GM21360 (cell line): ENCODE measurements around the gene STK36.

ENCODE experiments used
- ATAC-seq: cut with Tn5 transposase; IDR thresholded peaks from one replicate; pipeline ENCODE4 v1.9.1; 2021; ENCODE audit warnings: mild to moderate bottlenecking, moderate library complexity; ENCODE audit not compliant: unreplicated experiment

Gene STK36

DNA sequence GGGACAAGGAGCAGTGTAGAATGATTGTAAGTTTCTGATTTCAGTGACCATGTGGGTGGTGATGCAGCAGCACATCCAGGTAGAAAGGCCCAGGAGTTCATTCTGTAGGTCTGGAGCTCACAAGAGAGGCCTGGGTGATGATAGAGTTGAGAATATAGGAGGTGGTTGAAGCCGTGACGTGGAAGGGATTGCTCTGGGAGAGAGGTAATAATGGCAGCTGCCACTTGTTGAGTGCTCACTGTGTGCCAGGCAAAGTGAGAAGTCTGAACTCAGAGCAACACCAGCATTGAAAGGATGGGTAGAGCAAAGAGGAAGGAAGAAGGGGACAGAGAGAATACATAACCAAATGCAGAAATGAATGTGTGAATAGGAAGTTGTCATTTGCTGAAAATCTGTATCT is 42.0 kb downstream of the STK36 start:
- no peak for ATAC-seq

DNA sequence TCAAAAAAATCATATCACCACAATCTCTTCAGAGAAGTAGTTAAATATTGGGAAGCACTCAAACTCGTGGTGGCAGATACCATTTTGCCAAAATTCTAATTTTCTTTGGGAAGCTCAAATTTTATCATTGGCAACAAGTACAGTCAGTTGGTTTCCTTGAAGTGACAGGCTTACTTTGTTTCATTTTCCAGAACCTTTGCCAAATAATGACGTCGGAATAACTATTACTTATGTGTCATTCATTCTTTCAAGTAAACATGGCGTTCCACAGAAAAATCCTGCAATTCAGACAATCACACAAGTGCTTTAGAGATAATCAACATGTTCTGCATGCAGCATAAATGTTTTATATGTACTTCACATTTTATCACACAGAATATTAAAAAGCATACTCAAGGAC is 44.2 kb downstream of the STK36 start:
- ATAC-seq = no peak

DNA sequence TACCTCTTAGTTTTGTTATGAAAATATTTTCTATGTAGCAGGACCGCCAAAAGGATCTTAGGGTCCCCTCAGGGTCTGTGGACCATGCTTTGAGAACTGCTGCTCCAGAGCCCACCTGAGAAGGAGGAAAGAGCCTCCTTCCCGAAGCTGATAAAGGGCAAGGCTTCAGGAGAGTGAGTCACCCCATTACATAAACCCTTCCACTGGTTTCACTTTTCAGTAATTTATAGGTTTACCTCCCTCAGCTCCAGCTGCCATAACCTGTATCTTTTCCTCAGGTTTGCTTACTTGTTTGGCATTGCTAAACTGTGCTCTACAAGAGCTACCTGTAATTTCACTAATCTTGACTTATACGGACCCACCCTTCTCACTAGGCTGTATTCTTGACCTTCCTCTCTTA is 45.4 kb downstream of the STK36 start:
- no peak for ATAC-seq

DNA sequence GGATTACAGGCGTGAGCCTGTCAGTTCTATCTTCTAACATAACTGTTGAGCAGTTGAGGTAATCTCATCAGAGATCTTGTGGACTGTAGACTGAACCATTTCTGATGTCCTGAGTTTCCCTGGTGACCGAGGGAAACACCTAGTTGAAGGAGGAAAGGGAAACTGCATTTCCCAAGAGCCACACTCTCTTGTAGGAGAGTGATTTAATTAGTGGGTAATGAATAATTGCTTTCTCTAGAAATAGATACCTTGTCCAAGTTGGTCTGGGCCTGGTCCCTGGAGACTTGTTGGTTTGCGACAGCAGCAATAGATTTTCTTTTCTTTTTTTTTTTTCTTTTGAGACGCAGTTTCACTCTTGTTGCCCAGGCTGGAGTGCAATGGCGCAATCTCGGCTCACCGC is 46.2 kb downstream of the STK36 start:
- no peak for ATAC-seq

DNA sequence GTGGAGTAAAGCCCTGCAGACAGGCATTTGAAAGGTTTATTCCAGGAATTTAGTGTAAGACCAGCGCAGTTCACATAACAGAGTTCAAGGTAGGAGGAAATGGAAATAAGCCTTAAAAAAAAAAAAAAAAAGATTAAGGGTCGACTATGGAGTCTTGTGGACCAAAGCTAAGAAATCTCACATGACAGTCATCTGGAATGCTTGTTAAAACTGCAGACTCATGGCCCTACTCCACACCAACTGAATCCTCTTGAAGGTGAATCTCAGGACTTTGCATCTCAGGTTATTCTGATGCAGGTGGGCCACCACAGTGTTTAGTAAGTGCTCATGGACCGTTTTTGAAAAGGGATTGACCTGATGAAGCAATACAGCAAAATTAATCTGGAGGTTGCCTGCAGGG is 47.6 kb downstream of the STK36 start:
- no peak for ATAC-seq

DNA sequence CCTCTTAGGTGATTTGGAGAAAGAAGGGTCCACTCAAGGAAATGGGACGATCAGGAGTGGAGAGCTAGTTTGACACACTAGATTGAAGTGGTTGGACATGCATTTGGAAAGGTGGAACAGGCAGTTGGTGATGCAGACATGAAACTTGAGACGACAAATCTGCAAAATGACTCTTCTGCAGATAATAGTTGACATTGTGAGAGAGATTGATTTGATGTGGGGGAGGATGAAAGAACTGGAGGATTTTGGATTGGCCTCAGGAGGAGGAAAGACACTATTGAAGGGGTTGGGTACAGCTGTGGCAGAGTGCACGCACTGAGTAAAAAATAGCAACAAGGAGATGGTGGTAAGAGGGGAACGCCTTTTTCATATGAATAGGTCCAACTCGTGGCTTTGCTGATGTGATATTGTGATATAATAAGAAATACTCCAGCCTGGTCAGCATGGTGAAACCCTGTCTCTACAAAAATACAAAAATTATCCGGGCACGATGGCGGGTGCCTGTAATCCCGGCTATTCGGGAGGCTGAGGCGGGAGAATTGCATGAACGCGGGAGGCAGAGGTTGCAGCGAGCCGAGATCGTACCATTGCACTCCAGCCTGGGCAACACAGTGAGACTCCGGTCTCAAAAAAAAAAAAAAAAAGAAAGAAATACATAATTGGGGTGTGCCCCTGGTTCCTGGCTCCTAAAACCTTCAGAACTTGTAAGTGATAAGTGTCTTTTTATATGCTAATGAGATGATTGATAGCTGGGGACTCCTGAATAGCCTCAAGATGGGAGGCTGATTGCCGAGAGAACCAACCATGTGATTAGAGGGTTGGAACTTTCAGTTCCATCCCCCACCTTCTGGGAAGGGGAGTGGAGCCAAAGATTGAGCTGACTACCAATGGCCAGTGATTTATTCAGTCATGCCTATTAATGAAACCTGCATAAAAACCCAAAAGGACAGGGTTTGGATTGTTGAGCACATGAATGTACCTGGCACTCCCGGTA is 48.5 kb downstream of the STK36 start:
- ATAC-seq = no peak

DNA sequence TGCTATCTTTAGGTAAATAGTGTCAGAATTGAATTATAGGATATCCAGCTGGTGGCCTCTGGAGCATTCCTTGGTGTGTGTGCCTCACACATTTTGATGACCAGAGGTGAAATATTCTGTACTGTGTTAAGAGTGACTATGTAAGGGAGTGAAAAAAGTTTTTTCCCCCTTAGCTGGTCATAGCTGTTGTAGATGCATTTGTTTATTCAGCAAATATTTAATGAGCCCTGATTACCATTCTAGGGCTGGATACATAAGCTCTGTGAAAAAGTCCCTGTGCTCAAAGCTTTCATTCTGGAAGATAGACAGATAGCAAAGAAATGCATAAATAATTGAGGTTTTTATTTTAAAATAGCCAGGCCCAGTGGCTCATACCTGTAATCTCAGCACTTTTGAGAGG is 49.6 kb downstream of the STK36 start:
- ATAC-seq = no peak

DNA sequence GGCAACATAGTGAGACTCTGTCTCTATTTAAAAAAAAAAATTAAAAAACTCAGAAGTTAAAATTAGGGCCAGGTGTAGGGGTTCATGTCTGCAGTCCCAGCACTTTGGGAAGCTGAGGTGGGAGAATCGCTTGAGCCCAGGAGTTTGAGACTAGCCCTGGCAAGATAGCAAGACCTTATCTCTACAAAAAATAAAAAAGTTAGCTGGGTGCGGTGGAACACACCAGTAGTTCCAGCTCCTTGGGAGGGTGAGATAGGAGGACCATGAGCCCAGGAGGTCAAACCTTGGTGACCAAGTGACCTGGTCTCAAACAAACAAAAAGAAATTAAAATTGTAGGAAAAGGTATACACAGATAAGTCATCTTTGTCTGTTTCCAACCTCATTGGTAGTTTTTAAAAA is 50.0 kb downstream of the STK36 start:
- ATAC-seq = no peak

DNA sequence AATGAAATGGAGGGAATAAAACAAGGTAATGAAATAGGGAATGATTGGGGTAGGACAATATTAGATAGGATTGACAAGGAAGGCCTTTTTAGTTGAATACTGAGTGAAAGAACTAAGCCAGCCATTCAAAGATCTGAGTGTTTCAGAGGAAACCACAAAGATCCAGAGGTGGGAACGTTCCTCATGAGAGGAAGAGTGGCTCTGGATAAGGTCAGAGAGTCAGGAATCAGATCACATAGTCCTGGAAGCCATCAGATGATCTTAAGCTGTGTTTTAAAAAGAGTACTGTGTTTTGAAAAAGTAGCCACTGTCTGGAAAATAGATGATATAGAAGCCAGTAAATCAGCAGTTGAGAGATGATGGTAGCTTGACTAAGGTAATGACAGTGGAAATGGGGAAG is 50.5 kb downstream of the STK36 start:
- no peak for ATAC-seq

DNA sequence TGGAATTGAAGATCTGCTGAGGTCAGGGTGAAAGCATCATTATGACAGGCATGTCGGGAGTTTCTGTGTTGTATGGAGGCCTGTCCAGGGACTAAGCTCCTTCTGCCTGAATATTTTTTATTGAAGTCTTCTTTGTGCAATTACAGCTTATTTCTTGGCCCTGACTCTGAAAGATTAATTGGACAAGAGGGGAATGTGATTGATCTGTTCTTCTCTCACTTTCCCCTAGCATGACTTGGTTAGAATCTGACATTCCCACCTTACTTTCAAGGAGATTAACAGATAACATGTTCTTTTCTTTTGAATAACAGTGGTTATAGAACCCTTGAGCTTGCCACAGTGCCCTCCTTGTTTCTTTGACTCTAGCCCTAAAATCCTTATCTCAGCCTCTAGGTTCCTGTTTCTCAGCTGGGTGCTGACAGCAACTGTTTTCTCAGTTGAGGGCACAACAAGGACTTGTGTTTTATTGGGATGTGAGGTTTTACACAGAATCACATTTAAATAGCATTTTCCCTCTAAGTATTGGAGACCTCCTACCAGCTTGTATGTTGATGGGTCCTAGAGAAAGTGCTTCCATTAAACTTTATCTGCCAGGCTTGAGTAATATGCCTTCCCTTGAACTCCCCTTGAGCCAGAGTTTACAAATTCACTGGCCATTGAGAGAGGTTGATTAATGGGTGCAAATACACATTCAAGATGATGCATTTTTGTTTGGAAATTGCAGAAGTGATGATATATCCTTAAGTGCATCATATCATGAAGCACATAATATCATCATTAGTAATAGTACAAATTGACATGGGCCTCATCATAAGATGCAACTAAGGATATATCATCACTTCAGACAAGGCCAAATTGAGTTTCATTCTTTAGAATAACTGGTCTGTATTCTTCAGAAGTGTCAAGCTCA is 51.2 kb downstream of the STK36 start:
- no peak for ATAC-seq

DNA sequence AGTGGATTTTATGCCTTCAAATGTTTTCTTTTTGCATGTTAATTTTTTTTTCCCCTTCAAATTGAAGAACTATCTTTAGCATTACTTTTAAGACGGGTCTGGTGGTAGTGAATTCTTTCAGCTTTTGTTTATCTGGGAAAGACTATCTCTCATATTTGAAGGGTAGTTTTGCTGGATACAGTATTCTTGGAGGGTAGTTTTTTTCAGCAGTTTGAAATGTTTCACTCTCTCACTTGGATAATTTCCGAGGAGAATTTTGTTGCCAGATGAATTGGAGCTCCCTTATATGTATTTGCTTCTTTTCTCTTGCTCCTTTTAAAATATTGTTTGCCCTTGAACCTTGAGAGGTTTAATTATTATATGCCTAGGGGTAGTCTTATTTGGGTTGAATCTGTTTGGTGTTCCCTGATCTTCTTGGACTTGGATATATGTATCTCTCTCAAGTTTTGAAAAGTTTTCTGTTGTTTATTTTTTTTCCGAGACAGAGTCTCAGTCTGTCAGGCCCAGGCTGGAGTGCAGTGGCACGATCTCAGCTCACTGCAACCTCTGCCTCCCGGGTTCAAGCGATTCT is 54.2 kb downstream of the STK36 start:
- no peak for ATAC-seq

DNA sequence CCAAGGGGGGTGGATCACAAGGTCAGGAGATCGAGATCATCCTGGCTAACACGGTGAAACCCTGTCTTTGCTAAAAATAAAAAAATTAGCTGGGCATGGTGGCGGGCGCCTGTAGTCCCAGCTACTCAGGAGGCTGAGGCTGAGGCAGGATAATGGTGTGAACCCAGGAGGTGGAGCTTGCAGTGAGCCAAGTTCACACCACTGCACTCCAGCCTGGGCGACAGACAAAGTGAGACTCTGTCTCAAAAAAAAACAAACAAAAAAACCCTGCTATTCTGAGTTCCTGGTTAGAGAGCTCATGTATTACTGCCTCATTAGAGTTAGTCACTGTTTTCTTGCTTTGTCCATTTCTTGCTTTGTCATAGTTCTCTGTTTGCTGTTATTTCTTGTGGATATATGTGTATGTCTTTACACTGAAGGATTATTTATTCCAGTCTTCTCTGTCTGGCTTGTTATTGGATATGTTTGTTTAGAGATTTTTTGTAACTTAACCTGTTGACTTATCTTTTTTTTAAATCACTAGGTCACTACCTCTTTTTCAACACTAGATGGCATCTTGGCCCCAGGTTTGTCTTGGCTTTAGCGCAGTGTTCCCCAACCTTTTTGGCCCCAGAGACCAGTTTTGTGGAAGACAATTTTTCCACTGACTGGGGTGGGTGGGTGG is 55.7 kb downstream of the STK36 start:
- ATAC-seq = no peak

DNA sequence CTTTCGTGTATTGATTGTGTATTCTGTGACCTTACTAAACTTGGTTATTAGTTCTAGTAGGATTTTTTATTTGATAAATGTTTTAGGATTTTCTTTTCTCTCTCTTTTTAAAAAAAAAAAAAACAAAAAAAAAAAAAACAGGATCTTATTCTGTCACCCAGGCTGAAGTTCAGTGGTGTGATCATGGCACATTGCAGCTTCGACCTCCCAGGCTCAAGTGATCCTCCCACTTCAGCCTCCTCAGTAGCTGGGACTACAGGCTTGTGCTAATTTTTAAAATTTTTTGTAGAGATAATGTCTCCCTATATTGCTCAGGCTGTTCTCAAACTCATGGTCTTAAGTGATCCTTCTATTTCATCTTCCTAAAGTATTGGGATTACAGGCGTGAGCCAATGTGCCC is 57.8 kb downstream of the STK36 start:
- no peak for ATAC-seq

DNA sequence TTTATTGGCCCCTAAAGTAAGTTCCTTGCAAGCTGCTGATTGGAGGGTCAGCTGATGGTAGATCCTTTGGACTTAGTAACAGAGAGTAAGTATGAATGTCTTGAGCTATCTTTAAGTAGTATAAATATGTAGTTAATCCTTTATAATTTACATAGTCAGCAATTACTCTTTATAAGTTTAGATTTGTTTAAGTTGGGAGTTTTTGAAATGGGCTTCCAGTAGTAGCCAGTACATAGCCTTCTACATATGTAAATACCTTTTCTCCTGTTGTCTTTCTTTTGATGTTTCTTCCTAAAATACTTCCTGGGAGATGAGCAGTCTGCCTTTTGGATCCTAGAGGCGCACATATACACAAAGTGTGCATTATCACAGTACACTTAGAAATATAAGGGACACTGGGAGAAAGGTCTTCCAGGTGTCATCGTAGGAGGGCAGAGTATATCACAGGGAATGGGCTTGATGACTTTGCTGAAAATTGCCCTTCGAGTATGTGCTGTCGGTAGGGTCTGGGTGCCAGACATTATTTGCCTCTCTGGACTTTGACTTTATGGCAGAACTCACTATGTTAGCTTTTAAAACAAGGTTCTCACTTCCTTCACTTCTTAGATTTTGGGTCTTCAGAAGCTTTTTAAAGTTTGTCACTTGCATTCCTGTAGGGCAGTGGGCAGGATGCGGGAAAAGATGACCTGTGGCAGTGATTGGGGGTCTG is 60.3 kb downstream of the STK36 start:
- no peak for ATAC-seq

DNA sequence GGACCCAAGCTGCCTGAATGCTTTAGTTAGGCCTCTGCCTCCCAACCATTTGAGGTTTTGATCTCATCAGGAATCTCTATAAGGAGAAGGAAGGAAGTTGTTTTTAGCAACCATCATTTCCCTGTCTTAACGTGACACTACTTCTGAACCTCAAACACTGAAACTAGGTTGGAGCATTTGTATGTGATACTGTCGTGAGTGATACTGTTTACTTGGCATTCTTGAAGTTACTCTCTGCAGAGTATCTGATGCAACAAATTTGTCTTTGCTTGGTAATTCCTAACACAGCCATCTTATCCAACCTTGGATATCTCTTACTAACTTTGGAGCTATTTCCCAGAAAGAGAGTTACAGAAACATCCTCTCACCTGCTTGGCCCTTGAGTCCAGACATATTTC is 60.9 kb downstream of the STK36 start:
- no peak for ATAC-seq

DNA sequence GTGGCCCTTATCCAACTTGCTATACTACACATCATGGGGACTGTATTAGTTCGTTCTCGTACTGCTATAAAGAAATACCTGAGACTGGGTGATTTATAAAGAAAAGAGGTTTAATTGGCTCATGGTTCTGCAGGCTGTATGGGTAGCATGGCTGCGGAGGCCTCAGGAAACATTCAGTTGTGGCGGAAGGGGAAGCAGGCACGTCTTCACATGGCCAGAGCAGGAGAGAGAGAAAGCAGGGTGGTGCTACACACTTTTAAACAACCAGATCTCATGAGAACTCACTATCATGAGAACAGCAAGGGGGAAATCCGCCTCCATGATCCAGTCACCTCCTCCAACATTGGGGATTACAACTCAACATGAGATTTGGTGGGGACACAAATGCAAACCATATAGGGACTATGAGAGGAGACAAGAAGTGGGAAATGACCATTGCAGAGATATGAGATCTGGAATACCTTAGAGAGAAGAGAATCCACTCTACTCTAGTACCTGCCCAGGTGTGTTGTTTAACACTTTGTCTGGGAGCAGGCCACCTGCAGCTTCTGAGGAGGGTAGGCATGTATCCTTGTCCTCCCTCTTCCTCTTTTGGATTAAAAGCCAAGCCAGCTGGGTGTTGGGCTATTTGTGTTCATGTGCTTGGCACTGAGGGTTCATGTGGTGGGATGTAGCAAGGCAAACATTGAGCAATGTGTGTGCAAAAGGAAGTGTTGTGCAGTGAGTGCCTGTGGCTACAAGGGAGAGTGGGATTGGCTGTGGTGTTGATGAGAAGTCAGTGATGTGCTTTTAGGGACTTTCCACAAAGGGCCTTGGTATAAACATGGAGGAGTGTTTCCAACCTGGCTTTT is 61.5 kb downstream of the STK36 start:
- ATAC-seq = no peak

DNA sequence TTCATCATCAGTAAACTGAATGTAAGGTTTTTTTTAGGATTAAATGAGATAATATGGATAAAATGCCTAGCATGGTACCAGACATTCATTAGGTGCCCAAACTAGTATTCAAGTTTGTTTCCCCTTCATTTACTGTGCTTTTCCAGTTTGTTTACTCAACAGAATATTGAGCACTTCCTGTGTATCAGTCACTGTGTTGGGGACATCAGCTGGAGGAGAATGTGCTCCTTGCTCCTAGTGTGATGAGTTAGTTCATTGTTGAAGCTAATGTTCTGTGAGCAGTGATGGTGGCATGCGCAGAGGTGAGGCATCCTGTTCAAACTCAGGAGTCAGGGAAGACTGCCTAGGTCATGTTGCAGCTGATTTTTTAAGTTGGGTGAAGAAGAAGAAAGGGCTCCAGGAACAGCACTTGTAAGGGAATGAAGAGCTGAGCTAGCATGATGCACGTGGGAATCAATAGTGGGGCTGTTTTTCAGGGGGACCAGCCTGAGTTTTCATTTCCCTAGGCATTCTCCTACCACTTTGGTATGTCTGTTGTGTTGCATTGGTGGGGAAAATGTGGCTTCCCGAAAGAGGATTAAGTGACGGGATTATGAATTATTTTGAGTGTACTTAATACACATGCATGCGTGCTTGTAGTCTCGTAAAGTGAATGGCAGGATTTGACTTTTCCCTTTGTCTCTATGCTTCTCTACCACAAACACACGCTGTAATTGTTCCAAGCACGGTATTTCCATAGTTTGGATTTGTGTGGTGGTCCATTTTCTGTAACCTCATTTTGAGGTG is 62.5 kb downstream of the STK36 start:
- no peak for ATAC-seq

DNA sequence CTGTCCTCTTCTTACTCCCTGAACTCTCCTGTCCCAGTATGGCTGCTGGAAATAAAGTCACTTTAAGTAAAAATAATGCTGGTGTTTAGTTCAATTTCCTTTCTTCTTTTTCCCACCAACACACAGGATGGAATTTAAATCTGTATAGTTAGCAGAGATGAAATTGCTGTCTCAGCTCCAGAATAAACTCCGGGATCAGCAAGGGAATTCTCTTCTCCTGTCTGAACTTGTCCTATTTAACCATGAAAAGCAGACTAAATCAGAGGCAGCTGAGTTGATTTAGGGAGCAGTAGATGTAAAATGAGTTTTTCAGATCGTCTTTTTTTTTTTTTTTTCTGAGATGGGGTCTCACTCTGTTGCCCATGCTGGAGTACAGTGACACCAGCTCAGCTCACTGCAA is 64.6 kb downstream of the STK36 start:
- no peak for ATAC-seq

DNA sequence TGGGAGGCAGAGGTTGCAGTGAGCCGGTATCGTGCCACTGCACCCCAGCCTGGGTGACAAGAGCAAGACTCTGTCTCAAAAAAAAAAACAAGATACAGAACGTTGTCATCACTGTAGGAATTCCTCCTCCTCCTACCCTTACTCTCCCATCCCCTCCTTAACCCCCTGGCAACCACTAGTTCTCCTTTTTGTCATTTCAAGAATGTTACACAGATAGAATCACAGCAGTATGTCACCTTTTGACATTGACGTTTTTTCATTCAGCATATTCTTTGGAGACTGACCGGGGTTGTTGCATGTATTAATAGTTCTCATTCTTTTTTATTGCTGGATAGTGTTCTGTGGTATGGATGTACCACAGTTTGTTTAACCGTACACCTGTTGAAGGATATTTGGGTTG is 71.2 kb downstream of the STK36 start:
- ATAC-seq = no peak
